ACC112 (cell line): ENCODE measurements around the gene SH3BP5L.

Source experiments
- H2AFZ ChIP-seq: fragments of 200-600 bp; sonication (generic); one replicate; pipeline ENCODE4 v1.6.0; 2017; ENCODE audit warnings: antibody characterized with exemption, low read length; ENCODE audit not compliant: unreplicated experiment
- H3K27ac ChIP-seq: fragments of 200-600 bp; sonication (generic); 2 replicates; pipeline ENCODE4 v1.5.1; 2014; ENCODE audit warnings: low read depth, mild to moderate bottlenecking, antibody characterized with exemption, low read length, moderate library complexity
- H3K27me3 ChIP-seq: fragments of 200-600 bp; sonication (generic); 2 replicates; pipeline ENCODE4 v1.6.1; 2014; ENCODE audit warnings: mild to moderate bottlenecking, antibody characterized with exemption, low read length, moderate library complexity, mixed read lengths; ENCODE audit not compliant: insufficient read depth
- H3K36me3 ChIP-seq: fragments of 200-600 bp; sonication (generic); 2 replicates; pipeline ENCODE4 v1.6.1; 2016; ENCODE audit warnings: mild to moderate bottlenecking, antibody characterized with exemption, low read length, moderate library complexity, mixed read lengths; ENCODE audit not compliant: insufficient read depth
- H3K4me1 ChIP-seq: fragments of 200-600 bp; sonication (generic); one replicate; pipeline ENCODE4 v1.6.1; 2016; ENCODE audit warnings: low read length, mixed read lengths; ENCODE audit not compliant: insufficient read depth, unreplicated experiment, control insufficient read depth
- H3K4me3 ChIP-seq: fragments of 200-600 bp; sonication (generic); 2 replicates; pipeline ENCODE4 v1.5.1; 2014; ENCODE audit warnings: mild to moderate bottlenecking, low read depth, low read length
- H3K79me2 ChIP-seq: fragments of 200-600 bp; sonication (generic); one replicate; pipeline ENCODE4 v1.6.0; 2016; ENCODE audit warnings: low read length; ENCODE audit not compliant: control insufficient read depth, unreplicated experiment, insufficient read depth

The SH3BP5L gene

DNA sequence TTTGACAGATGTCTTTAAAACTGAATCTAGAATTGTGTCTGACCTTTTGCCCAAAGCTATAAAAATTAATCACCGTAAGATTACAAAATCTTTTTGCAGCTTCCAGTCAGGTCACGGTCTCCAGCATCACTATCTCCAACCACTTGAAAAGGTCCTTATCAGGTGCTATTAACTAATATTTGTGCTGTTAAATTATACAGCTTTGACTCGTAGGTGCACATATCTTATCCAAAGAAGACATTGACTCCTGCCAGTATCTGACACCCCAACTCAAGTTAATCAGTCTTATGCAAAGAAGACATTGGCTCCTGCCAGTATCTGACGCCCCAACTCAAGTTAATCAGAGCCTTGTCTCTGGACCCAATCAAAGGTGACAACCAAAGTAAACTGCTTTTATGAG is 50.3 kb downstream of the SH3BP5L start:
- Histone ChIP-seq H3K36me3 (no peaks in the 10 kb centered on the region), H3K27me3 (peaks cover 7% of the 10 kb centered on the region; the same call in 1 of the 2 replicates), H3K4me1 (no peaks in the 10 kb centered on the region), H3K79me2 (no peaks in the 10 kb centered on the region), H3K27ac (no peak overlapping the region), H2AFZ (no peak overlapping the region), H3K4me3 (no peak overlapping the region)
